ENCODE data around the gene ZMYND19.

DNA sequence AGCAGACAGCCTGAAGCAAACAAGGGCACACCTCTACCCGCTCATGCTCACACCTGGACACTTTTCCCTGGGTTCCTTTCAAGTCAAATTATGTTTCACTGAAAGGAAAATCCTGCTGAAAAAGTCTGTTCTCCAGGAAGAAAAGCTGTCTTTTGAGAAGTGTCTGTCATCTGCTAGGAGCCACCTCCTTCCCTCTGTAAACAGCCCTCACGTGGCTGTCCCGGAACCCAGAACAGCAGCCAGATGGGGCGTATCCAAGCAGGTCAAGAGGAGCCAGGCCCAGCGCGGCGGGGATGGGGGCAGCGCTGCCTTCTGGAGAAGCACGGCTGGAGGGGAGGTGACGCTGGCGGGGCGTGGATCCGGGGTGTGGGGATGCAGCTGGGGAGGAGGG is 40.1 kb downstream of the ZMYND19 start, which contains the start of gene PNPLA7:
- TF ChIP-seq GATA2 (IDR thresholded peaks at IDR 0.05; ENCODE audit: low read depth, low read length) (no peak), GATA3 (IDR thresholded peaks at IDR 0.05; ENCODE audit: low read depth, low read length) (no peak)

Data from SH-SY5Y (cell line).